ENCODE data around the gene MYH14. TPM values are rescaled to one million over a fixed set of nuclear protein-coding genes. Genes with fewer than 3 reads are reported as not detected.
A peak's percentile ranks its signal among the peaks of the same experiment; 100 is the strongest.
"Not testable (repeated sequence)": the region's sequence is repeated elsewhere in the genome, so short reads cannot be mapped to it uniquely, and the experiment has no call there.

The MYH14 gene
- total RNA-seq, 1 donor from 2014 or later = 113 TPM

- TF ChIP-seq, protein P1, sequence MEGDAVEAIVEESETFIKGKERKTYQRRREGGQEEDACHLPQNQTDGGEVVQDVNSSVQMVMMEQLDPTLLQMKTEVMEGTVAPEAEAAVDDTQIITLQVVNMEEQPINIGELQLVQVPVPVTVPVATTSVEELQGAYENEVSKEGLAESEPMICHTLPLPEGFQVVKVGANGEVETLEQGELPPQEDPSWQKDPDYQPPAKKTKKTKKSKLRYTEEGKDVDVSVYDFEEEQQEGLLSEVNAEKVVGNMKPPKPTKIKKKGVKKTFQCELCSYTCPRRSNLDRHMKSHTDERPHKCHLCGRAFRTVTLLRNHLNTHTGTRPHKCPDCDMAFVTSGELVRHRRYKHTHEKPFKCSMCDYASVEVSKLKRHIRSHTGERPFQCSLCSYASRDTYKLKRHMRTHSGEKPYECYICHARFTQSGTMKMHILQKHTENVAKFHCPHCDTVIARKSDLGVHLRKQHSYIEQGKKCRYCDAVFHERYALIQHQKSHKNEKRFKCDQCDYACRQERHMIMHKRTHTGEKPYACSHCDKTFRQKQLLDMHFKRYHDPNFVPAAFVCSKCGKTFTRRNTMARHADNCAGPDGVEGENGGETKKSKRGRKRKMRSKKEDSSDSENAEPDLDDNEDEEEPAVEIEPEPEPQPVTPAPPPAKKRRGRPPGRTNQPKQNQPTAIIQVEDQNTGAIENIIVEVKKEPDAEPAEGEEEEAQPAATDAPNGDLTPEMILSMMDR (IDR thresholded peaks at IDR 0.05) = no peak
- H3K36me3 ChIP-seq = no peaks in the 10 kb centered on the region
- peak; percentile 46 to 49 for ATAC-seq
- H3K4me1 ChIP-seq = peaks cover 29% of the 10 kb centered on the region
- H3K9me3 ChIP-seq = no peaks in the 10 kb centered on the region
- H3K4me3 ChIP-seq = peak overlapping the region; percentile 60
- intact Hi-C loops (cut with DNase I) = no loop called here
- peaks cover 6% of the 10 kb centered on the region for H3K27me3 ChIP-seq (ENCODE audit: low read depth)
- H3K27ac ChIP-seq = peak overlapping the region; percentile 82
- DNase-seq = peak; percentile 86
These were observed 130.6 kb downstream of the MYH14 start for GRCh38 chr19:50333737-50334617.

- H3K4me3 ChIP-seq = no peak overlapping the region
- peak; percentile 38 for DNase-seq
- H3K27ac ChIP-seq = no peak overlapping the region
- peaks cover 23% of the 10 kb centered on the region for H3K4me1 ChIP-seq
- TF ChIP-seq, protein P1 (IDR thresholded peaks at IDR 0.05) = no peak
- ATAC-seq = no peak
- H3K36me3 ChIP-seq = no peaks in the 10 kb centered on the region
- H3K9me3 ChIP-seq = no peaks in the 10 kb centered on the region
- H3K27me3 ChIP-seq (ENCODE audit: low read depth) = peaks cover 6% of the 10 kb centered on the region
- intact Hi-C loops (cut with DNase I) = no loop called here
These were observed 131.5 kb downstream of the MYH14 start for GRCh38 chr19:50334741-50335421.

- DNase-seq = peak; percentile 45
- intact Hi-C loops (cut with DNase I) = not testable (repeated sequence)
These were observed 133.6 kb downstream of the MYH14 start for GRCh38 chr19:50337031-50337430.

DNA sequence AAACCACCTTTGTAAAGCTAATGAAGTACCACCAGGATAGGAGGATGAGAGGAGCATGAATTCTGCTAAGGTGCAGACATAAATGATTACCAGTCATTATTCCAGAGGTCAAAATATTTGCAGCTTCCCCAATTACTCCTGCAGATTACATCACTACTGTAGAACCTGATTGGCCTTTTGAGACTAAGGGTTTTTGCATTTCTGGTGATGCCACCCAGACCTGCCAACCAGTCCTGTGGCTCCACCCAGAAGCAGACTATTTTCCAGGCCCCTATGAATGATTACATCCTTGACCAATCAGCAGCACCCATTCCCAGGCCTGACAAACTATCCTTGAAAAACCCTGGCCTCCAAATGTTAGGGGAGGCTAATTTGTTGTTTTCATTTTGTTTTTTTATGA is 136.9 kb downstream of the MYH14 start:
- DNase-seq = no peak
- no peaks in the 10 kb centered on the region for H3K36me3 ChIP-seq
- no peak overlapping the region for H3K27ac ChIP-seq
- H3K4me1 ChIP-seq = peaks cover 4% of the 10 kb centered on the region
- no peak for ATAC-seq
- H3K27me3 ChIP-seq (ENCODE audit: low read depth) = no peaks in the 10 kb centered on the region
- H3K4me3 ChIP-seq = no peak overlapping the region
- TF ChIP-seq, protein P1 (IDR thresholded peaks at IDR 0.05) = no peak
- no peaks in the 10 kb centered on the region for H3K9me3 ChIP-seq
- intact Hi-C loops (cut with DNase I) = no loop called here

More at GRCh38 chr19:50337031-50337430, 133.6 kb downstream of the MYH14 start:
- not testable (repeated sequence) for ATAC-seq; H3K9me3 ChIP-seq; H3K27ac ChIP-seq; H3K27me3 ChIP-seq (ENCODE audit: low read depth); H3K4me3 ChIP-seq; H3K36me3 ChIP-seq
- H3K4me1 ChIP-seq = peaks cover 15% of the 10 kb centered on the region

DNA sequence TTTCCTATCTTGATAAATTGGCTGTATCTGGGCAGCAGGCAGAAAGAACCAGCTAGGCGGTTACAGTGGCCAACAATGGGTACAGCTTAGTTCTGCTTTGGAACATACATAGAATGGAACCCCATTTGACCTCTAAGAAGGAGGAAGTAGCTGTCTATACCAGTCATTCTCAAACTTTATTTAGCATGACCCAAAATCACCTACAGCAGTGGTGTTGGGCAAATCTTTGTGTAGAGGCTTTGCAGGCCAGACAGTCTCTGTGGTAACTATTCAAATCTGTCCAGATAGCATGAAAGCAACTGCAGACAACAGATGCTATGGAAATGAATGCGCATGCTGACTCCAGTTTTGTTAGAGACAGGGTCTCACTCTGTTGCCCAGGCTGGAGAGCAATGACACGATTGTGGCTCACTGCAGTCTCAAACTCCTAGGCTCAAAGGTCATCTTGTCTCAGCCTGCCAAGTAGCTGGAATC is 137.7 kb downstream of the MYH14 start:
- peak; percentile 53 to 77 for ATAC-seq
- Histone ChIP-seq H3K27me3 (ENCODE audit: low read depth) (no peaks in the 10 kb centered on the region), H3K9me3 (no peaks in the 10 kb centered on the region), H3K4me1 (peaks cover 4% of the 10 kb centered on the region), H3K36me3 (no peaks in the 10 kb centered on the region), H3K27ac (peak overlapping the region; percentile 25), H3K4me3 (no peak overlapping the region)
- intact Hi-C loops (cut with DNase I) = no loop called here
- peak; percentile 19 for DNase-seq
- TF ChIP-seq, protein P1 (IDR thresholded peaks at IDR 0.05) = no peak

Data from lower lobe of right lung (tissue), 2 donors.